GM23248 (cell line): ENCODE data around the gene TCEAL3.

Source experiments
- EZH2 ChIP-seq: fragments of 200-600 bp; sonication (generic); IDR thresholded peaks from 2 replicates; pipeline ENCODE4 v1.6.1; 2018; ENCODE audit warnings: antibody characterized with exemption, mild to moderate bottlenecking; ENCODE audit not compliant: insufficient read depth, poor library complexity, severe bottlenecking
- EZH2phosphoT487 ChIP-seq: fragments of 200-600 bp; sonication (generic); IDR thresholded peaks from 2 replicates; pipeline ENCODE4 v1.6.1; 2018; ENCODE audit warnings: antibody characterized with exemption, moderate library complexity, mild to moderate bottlenecking, low read depth; ENCODE audit not compliant: insufficient read depth

DNA sequence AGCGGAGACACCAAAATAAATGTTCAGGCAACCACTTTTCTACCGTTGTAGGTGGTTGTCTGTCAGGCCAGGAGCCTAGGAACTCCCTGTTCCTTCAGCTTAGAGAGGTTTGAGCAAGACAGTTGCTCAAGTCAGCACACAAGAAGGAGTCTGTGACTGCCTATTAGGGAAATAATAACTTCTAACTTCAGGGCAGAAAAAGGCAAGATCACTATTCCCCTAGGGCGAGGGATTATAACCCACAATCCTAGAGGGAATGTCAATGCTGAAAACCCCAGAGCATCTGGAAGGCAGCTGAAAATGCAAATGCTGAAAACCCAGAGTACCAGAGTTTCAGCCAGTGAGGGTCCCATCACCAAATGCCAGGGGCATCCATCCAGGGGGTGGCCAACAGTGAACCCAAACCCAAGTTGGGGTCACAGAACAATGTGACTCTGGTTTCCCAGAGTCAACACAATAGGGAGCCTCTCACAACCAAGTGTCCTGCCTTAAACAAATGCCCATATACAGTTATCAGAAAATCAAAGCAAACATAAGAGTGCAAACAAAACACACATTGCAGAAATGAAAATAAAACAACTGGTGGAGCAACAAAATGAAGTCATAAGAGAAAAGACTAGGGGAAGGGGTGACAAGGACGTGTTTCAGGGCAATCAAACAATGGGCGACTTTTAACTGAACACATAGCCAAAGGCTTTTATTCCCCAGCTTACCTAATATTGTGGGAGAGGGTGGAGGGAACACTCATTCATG is 51.1 kb downstream of the TCEAL3 start:
- TF ChIP-seq EZH2phosphoT487: no peak
- no peak for TF ChIP-seq EZH2
